HepG2 (cell line): ENCODE data around the gene SLC4A5. TPM values are rescaled to one million over a fixed set of nuclear protein-coding genes. Genes with fewer than 3 reads are reported as not detected.

Source experiments
- AHR ChIP-seq: IDR thresholded peaks from 2 replicates; pipeline ENCODE4 v1.6.1; 2018; ENCODE audit warnings: missing genetic modification reagents, missing compliant biosample characterization
- HNF4A ChIP-seq: sonication (generic); formaldehyde crosslinking; IDR thresholded peaks from 2 replicates; pipeline ENCODE4 v1.4.0; 2020; ENCODE audit warnings: missing genetic modification reagents
- KAT8 ChIP-seq: IDR thresholded peaks from 2 replicates; pipeline ENCODE4 v1.6.1; 2016; ENCODE audit warnings: missing genetic modification reagents, missing compliant biosample characterization
- MTERF4 ChIP-seq: sonication (generic); formaldehyde crosslinking; IDR thresholded peaks from 2 replicates; pipeline ENCODE4 v1.8.0; 2023; ENCODE audit warnings: mild to moderate bottlenecking, missing genetic modification reagents
- NFKB2 ChIP-seq: sonication (generic); formaldehyde crosslinking; IDR thresholded peaks from 2 replicates; pipeline ENCODE4 v1.4.0; 2020; ENCODE audit warnings: missing genetic modification reagents, borderline replicate concordance
- TEAD3 ChIP-seq: optimal IDR thresholded peaks from 2 replicates; pipeline ENCODE3; 2016; ENCODE audit warnings: borderline replicate concordance
- ZBTB33 ChIP-seq: sonication (generic); formaldehyde crosslinking; IDR thresholded peaks from 2 replicates; pipeline ENCODE4 v1.4.0; 2020; ENCODE audit warnings: missing genetic modification reagents
- ZBTB4 ChIP-seq: sonication (generic); formaldehyde crosslinking; IDR thresholded peaks from 2 replicates; pipeline ENCODE4 v1.4.0; 2020; ENCODE audit warnings: missing genetic modification reagents, mild to moderate bottlenecking, borderline replicate concordance
- ZNF225 ChIP-seq: sonication (generic); formaldehyde crosslinking; IDR thresholded peaks from 2 replicates; pipeline ENCODE4 v1.4.0; 2020; ENCODE audit warnings: mild to moderate bottlenecking, missing genetic modification reagents
- ZNF24 ChIP-seq: fragments of 450-650 bp; IDR thresholded peaks from 2 replicates; pipeline ENCODE4 v1.6.1; 2017; ENCODE audit warnings: antibody characterized with exemption, mild to moderate bottlenecking
- ZNF550 ChIP-seq: sonication (generic); formaldehyde crosslinking; IDR thresholded peaks from 2 replicates; pipeline ENCODE4 v1.4.0; 2020; ENCODE audit warnings: mild to moderate bottlenecking, missing genetic modification reagents, borderline replicate concordance
- ZNF788 ChIP-seq: sonication (generic); formaldehyde crosslinking; IDR thresholded peaks from 2 replicates; pipeline ENCODE4 v1.5.0; 2020; ENCODE audit warnings: mild to moderate bottlenecking, missing genetic modification reagents, borderline replicate concordance
- ZNF883 ChIP-seq: sonication (generic); formaldehyde crosslinking; IDR thresholded peaks from 2 replicates; pipeline ENCODE4 v1.5.1; 2020; ENCODE audit warnings: mild to moderate bottlenecking, missing genetic modification reagents; ENCODE audit errors: not compliant biosample characterization
- polyA plus RNA-seq, 8 experiments: library from polyadenylated mRNA; depleted of rRNA in 3 of 8; stranded (reverse) in 7 of 8; unstranded in 1 of 8; fragments of >200 nt; fragmentation: Illumina TruSeq in 4 of 8; extraction: Trizol in 4 of 8; gene quantifications; 2 replicates each; pipeline versions ENCODE4 v1.2.1 to v1.2.3, GENCODE V29; 2011 to 2016; ENCODE audit warnings: low read depth in 4 of 8, missing spikeins in 1 of 8, mixed read lengths in 1 of 8; ENCODE audit not compliant: insufficient read depth in 1 of 8
- total RNA-seq, 5 experiments: library from RNA; depleted of rRNA; stranded (reverse); fragments of >200 nt; fragmentation: Illumina TruSeq; extraction: Trizol; gene quantifications; 2 replicates each; pipeline ENCODE4 v1.2.3, GENCODE V29; 2016; ENCODE audit warnings: low read depth in 1 of 5
- TF ChIP-seq, protein P1 (sequence below): IDR thresholded peaks from 2 replicates; pipeline ENCODE4 v1.6.1; 2016; ENCODE audit warnings: low read depth
- TF ChIP-seq, protein P2 (sequence below): IDR thresholded peaks from 2 replicates; pipeline ENCODE4 v1.6.1; 2012; ENCODE audit warnings: inconsistent platforms

SLC4A5 gene
- total and polyA plus RNA-seq, 2 of the 13 experiments (the other 11 are each of a cell fraction or from before 2014, with no cell fraction given): 0.50 TPM; not detected in 1

GRCh38 chr2:74379851-74380789, 36.9 kb upstream of the SLC4A5 start, which contains the start of gene DCTN1 (continued):
- TF ChIP-seq, protein P1, sequence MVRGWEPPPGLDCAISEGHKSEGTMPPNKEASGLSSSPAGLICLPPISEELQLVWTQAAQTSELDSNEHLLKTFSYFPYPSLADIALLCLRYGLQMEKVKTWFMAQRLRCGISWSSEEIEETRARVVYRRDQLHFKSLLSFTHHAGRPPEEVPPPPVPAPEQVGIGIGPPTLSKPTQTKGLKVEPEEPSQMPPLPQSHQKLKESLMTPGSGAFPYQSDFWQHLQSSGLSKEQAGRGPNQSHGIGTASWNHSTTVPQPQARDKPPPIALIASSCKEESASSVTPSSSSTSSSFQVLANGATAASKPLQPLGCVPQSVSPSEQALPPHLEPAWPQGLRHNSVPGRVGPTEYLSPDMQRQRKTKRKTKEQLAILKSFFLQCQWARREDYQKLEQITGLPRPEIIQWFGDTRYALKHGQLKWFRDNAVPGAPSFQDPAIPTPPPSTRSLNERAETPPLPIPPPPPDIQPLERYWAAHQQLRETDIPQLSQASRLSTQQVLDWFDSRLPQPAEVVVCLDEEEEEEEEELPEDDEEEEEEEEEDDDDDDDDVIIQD (CRISPR knock-in tag): no peak
- TF ChIP-seq ZBTB33 (0 out of 2 replicates have a peak, but pooled peaks have one; percentile 31), ZBTB4 (CRISPR knock-in tag) (peak; percentile 20; the same call in 1 of the 2 replicates), ZNF788 (CRISPR knock-in tag) (peak; percentile 28; the same call in 1 of the 2 replicates), ZNF225 (CRISPR knock-in tag) (0 out of 2 replicates have a peak, but pooled peaks have one; percentile 38), HNF4A (CRISPR knock-in tag) (0 out of 2 replicates have a peak, but pooled peaks have one; percentile 10), ZNF883 (CRISPR knock-in tag) (peak; percentile 51), NFKB2 (peak; percentile 54; the same call in 1 of the 2 replicates), TEAD3 (peak; percentile 55), MTERF4 (CRISPR knock-in tag) (0 out of 2 replicates have a peak, but pooled peaks have one; percentile 50), ZNF24 (no peak), ZNF550 (CRISPR knock-in tag) (no peak), KAT8 (CRISPR knock-in tag) (0 out of 2 replicates have a peak, but pooled peaks have one; percentile 19), AHR (CRISPR knock-in tag) (peak; percentile 35; the same call in 1 of the 2 replicates)
- TF ChIP-seq, protein P2, sequence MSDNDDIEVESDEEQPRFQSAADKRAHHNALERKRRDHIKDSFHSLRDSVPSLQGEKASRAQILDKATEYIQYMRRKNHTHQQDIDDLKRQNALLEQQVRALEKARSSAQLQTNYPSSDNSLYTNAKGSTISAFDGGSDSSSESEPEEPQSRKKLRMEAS: peak; percentile 57; the same call in 1 of the 2 replicates
